GM12878 (cell line): Measurements from ENCODE around the gene CORO2B. TPM values are rescaled to one million over a fixed set of nuclear protein-coding genes. Genes with fewer than 3 reads are reported as not detected.

ENCODE experiments used
- CBFB ChIP-seq: IDR thresholded peaks from 2 replicates; pipeline ENCODE4 v1.6.1; 2016; ENCODE audit warnings: antibody characterized with exemption, low read depth
- E2F8 ChIP-seq: fragments of 450-650 bp; IDR thresholded peaks from 2 replicates; pipeline ENCODE4 v1.6.1; 2018; ENCODE audit warnings: mild to moderate bottlenecking, low read depth, moderate library complexity; ENCODE audit not compliant: partially characterized antibody
- EP300 ChIP-seq, 2 experiments: fragments of 150-350 bp in 1 of 2; IDR thresholded peaks; 2 replicates each; pipeline ENCODE4 v1.6.1; 2011 to 2012; ENCODE audit warnings: low read depth in 2 of 2, low read length in 2 of 2, borderline replicate concordance in 1 of 2, improper control_type of control experiment in 1 of 2, inconsistent platforms in 1 of 2; ENCODE audit not compliant: control insufficient read depth in 1 of 2
- MXI1 ChIP-seq: fragments of 150-350 bp; IDR thresholded peaks from 2 replicates; pipeline ENCODE4 v1.6.1; 2011; ENCODE audit warnings: low read depth, mild to moderate bottlenecking, inconsistent platforms, low read length, improper control_type of control experiment
- RUNX3 ChIP-seq: IDR thresholded peaks from 2 replicates; pipeline ENCODE4 v1.6.1; 2012; ENCODE audit warnings: low read length, inconsistent platforms
- SKIL ChIP-seq: fragments of 450-650 bp; IDR thresholded peaks from 2 replicates; pipeline ENCODE4 v1.6.1; 2017; ENCODE audit warnings: mild to moderate bottlenecking, low read depth, inconsistent platforms; ENCODE audit not compliant: poor library complexity, severe bottlenecking
- polyA plus RNA-seq, 11 experiments: library from polyadenylated mRNA; depleted of rRNA in 4 of 11; unstranded in 6 of 11; stranded (reverse) in 5 of 11; fragments of >200 nt; fragmentation: Nextera tagmentation in 4 of 11; fragmentation: Illumina TruSeq in 1 of 11; extraction: Ambion mirVana in 4 of 11; extraction: Trizol in 1 of 11; gene quantifications; 1 replicate in 1 of 11; 2 replicates in 10 of 11; pipeline versions ENCODE4 v1.2.1 to v1.2.3, GENCODE V29; 2011 to 2016; ENCODE audit warnings: inconsistent platforms in 2 of 11, missing spikeins in 2 of 11, low read depth in 1 of 11
- total RNA-seq, 4 experiments: library from RNA; depleted of rRNA in 3 of 4; stranded (reverse); fragments of >200 nt in 3 of 4; fragmentation: Illumina TruSeq in 1 of 4; extraction: Trizol in 1 of 4; gene quantifications; 2 replicates each; pipeline versions ENCODE4 v1.2.1 to v1.2.3, GENCODE V29; 2013 to 2021
- TF ChIP-seq, protein P1 (sequence below): fragments of 450-650 bp; IDR thresholded peaks from 2 replicates; pipeline ENCODE4 v1.6.1; 2017; ENCODE audit warnings: mild to moderate bottlenecking, moderate library complexity
- TF ChIP-seq, protein P2 (sequence below): fragments of 450-650 bp; IDR thresholded peaks from 2 replicates; pipeline ENCODE4 v1.6.1; 2017; ENCODE audit warnings: mild to moderate bottlenecking, moderate library complexity

The CORO2B gene
- total and polyA plus RNA-seq, 10 of the 15 experiments (the other 5 are each of a cell fraction or from before 2014, with no cell fraction given), result 0.05 to 0.73 (median 0.13) TPM; not detected in 4

- TF ChIP-seq, protein P1, sequence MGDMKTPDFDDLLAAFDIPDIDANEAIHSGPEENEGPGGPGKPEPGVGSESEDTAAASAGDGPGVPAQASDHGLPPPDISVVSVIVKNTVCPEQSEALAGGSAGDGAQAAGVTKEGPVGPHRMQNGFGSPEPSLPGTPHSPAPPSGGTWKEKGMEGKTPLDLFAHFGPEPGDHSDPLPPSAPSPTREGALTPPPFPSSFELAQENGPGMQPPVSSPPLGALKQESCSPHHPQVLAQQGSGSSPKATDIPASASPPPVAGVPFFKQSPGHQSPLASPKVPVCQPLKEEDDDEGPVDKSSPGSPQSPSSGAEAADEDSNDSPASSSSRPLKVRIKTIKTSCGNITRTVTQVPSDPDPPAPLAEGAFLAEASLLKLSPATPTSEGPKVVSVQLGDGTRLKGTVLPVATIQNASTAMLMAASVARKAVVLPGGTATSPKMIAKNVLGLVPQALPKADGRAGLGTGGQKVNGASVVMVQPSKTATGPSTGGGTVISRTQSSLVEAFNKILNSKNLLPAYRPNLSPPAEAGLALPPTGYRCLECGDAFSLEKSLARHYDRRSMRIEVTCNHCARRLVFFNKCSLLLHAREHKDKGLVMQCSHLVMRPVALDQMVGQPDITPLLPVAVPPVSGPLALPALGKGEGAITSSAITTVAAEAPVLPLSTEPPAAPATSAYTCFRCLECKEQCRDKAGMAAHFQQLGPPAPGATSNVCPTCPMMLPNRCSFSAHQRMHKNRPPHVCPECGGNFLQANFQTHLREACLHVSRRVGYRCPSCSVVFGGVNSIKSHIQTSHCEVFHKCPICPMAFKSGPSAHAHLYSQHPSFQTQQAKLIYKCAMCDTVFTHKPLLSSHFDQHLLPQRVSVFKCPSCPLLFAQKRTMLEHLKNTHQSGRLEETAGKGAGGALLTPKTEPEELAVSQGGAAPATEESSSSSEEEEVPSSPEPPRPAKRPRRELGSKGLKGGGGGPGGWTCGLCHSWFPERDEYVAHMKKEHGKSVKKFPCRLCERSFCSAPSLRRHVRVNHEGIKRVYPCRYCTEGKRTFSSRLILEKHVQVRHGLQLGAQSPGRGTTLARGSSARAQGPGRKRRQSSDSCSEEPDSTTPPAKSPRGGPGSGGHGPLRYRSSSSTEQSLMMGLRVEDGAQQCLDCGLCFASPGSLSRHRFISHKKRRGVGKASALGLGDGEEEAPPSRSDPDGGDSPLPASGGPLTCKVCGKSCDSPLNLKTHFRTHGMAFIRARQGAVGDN, result no peak
- no peak for TF ChIP-seq CBFB
- no peak for TF ChIP-seq E2F8
- TF ChIP-seq RUNX3, result no peak
- TF ChIP-seq, protein P2, sequence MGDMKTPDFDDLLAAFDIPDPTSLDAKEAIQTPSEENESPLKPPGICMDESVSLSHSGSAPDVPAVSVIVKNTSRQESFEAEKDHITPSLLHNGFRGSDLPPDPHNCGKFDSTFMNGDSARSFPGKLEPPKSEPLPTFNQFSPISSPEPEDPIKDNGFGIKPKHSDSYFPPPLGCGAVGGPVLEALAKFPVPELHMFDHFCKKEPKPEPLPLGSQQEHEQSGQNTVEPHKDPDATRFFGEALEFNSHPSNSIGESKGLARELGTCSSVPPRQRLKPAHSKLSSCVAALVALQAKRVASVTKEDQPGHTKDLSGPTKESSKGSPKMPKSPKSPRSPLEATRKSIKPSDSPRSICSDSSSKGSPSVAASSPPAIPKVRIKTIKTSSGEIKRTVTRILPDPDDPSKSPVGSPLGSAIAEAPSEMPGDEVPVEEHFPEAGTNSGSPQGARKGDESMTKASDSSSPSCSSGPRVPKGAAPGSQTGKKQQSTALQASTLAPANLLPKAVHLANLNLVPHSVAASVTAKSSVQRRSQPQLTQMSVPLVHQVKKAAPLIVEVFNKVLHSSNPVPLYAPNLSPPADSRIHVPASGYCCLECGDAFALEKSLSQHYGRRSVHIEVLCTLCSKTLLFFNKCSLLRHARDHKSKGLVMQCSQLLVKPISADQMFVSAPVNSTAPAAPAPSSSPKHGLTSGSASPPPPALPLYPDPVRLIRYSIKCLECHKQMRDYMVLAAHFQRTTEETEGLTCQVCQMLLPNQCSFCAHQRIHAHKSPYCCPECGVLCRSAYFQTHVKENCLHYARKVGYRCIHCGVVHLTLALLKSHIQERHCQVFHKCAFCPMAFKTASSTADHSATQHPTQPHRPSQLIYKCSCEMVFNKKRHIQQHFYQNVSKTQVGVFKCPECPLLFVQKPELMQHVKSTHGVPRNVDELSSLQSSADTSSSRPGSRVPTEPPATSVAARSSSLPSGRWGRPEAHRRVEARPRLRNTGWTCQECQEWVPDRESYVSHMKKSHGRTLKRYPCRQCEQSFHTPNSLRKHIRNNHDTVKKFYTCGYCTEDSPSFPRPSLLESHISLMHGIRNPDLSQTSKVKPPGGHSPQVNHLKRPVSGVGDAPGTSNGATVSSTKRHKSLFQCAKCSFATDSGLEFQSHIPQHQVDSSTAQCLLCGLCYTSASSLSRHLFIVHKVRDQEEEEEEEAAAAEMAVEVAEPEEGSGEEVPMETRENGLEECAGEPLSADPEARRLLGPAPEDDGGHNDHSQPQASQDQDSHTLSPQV, result no peak
- no peak for TF ChIP-seq MXI1
- TF ChIP-seq SKIL, result no peak
- TF ChIP-seq EP300 (IDR thresholded peaks at IDR 0.05; ENCODE audit: borderline replicate concordance in 1 of 2, control insufficient read depth in 1 of 2, low read depth in 2 of 2, low read length in 2 of 2), result no peak
Measured at GRCh38 chr15:68679161-68679560, 100.4 kb downstream of the CORO2B start (continued).
